C4-2B (cell line): Measurements from ENCODE around the gene SLC22A8.
A peak's percentile ranks its signal among the peaks of the same experiment; 100 is the strongest.

Experiments
- H3K27ac ChIP-seq: fragments of 450-650 bp; 2 replicates; pipeline ENCODE4 v1.5.1; 2017
- CTCF ChIP-seq: fragments of 450-650 bp; conservative IDR thresholded peaks from 2 replicates; pipeline ENCODE4 v1.5.1; 2017; ENCODE audit warnings: mild to moderate bottlenecking
- ZFX ChIP-seq: fragments of 450-650 bp; IDR thresholded peaks from 2 replicates; pipeline ENCODE4 v1.6.1; 2017

Gene SLC22A8

DNA sequence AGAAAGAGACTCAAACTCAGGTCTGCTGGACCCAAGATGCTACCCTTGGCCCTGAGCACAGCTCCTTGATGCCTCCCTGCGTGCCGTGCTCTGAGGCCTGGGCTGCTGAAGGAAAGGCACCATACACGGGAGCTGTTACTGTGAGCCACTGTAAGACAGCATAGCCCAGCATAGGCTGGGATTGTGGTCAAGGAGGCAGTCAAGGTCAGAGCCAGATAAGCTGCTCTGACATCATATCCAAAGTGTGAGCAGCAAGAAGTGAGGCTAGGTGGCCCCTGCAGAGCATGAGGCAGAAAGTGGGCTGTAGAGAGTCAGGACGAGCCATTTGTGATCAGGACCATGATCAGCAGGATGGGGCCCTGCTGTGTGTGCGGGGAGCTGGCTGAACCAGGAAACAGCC lies 7.7 kb downstream of the SLC22A8 start:
- TF ChIP-seq ZFX = no peak
- no peak overlapping the region for H3K27ac ChIP-seq

DNA sequence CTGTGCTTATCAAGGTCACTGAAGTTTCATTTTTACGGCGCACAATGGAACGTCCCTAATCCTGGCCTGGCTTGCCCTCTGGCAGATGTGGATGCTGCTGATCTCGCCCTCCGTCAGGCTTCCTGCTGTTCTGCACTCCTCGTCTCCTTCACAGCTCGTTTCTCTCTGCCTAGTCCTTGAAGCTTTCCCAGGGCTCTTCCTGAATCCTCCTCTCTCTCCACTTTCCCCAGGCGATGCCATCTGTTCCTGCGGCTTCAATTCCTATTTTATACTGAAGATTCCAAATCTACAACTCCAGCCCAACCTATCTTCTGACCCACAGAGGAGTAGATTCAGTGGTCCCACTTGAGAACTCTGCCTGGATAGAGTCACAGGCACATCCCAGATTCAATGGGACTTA lies 14.2 kb downstream of the SLC22A8 start:
- no peak overlapping the region for H3K27ac ChIP-seq
- no peak for TF ChIP-seq CTCF
- TF ChIP-seq ZFX = no peak

DNA sequence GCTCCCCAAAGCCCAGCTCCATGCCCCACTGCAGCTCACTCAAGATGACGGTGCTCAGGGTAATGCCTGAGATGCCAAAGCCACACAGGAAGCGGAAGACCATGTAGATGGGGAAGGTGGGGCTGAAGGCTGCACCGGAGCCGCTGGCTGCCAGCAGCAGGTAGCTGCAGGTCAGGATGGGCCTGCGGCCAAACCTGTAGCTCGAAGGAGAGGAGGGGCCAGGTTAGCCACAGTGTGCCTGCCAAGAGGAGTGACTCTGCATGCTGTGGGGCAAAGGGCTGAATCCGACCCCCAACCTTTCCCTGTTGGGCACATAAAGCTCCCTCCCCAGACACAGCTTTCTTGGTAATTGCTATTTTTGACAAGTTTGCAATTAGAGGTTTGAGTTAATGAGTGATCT lies 16.0 kb downstream of the SLC22A8 start:
- no peak for TF ChIP-seq ZFX
- H3K27ac ChIP-seq = peak overlapping the region; percentile 32

GRCh38 chr11:62999156-62999555 lies 16.5 kb downstream of the SLC22A8 start:
- TF ChIP-seq CTCF (no peak), ZFX (no peak)
- no peak overlapping the region for H3K27ac ChIP-seq

- no peak for TF ChIP-seq ZFX
- no peak for TF ChIP-seq CTCF
Measured at GRCh38 chr11:62996271-62996670, 19.4 kb downstream of the SLC22A8 start.

GRCh38 chr11:62994775-62995174 lies 20.9 kb downstream of the SLC22A8 start:
- no peak overlapping the region for H3K27ac ChIP-seq
- no peak for TF ChIP-seq CTCF
- TF ChIP-seq ZFX = no peak

More at GRCh38 chr11:62996271-62996670, 19.4 kb downstream of the SLC22A8 start:
- no peak overlapping the region for H3K27ac ChIP-seq

GRCh38 chr11:62988276-62988675 lies 27.4 kb downstream of the SLC22A8 start:
- H3K27ac ChIP-seq = no peak overlapping the region
- TF ChIP-seq CTCF (no peak), ZFX (no peak)

GRCh38 chr11:62985041-62985750 lies 30.4 kb downstream of the SLC22A8 start:
- no peak for TF ChIP-seq CTCF
- TF ChIP-seq ZFX = no peak

More at GRCh38 chr11:62985041-62985750, 30.4 kb downstream of the SLC22A8 start:
- no peak overlapping the region for H3K27ac ChIP-seq
